Lower leg skin (tissue), 3 donors: ENCODE measurements around the gene REM2.

ENCODE experiments used
- POLR2A ChIP-seq, 2 donors: fragments of 450-650 bp; IDR thresholded peaks; one replicate each; pipeline ENCODE4 v1.6.1; 2016 to 2017; ENCODE audit warnings: antibody characterized with exemption in 2 of 2, mild to moderate bottlenecking in 1 of 2, moderate library complexity in 1 of 2
- TF ChIP-seq, protein P1 (sequence below), 3 donors: fragments of 450-650 bp; IDR thresholded peaks; one replicate each; pipeline ENCODE4 v1.5.1; 2016; ENCODE audit warnings: antibody characterized with exemption in 3 of 3, mild to moderate bottlenecking in 3 of 3, moderate library complexity in 2 of 3

DNA sequence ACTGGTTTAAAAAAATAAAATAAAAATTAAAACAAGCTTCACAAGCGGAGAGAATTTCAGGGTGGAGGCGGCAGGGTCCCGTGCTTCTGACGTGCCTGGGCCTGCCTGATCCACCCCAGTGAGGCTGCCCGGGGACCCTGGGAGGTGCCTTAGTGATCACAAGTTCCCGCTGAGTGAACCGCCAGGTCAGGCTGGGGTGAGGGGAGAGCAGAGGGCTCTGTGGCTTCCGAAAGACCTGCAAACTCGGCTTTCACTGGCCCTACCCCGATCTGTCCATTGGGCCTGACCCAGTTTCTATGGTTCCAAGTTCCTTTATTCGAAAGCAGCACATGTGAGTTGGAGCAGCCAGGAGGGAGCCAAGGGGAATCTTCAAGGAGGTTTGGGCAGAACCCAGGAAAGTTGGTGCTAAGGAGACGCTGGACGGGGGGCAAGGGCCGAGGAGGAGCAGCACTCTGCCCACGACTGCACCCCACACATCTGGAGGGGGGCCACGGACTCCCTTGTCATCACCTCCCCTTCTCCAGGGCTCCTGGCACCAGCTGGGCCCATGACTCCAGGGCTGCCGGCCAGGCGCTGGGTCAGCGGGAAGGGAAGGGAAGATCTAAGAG lies 33.7 kb upstream of the REM2 start:
- TF ChIP-seq, protein P1, sequence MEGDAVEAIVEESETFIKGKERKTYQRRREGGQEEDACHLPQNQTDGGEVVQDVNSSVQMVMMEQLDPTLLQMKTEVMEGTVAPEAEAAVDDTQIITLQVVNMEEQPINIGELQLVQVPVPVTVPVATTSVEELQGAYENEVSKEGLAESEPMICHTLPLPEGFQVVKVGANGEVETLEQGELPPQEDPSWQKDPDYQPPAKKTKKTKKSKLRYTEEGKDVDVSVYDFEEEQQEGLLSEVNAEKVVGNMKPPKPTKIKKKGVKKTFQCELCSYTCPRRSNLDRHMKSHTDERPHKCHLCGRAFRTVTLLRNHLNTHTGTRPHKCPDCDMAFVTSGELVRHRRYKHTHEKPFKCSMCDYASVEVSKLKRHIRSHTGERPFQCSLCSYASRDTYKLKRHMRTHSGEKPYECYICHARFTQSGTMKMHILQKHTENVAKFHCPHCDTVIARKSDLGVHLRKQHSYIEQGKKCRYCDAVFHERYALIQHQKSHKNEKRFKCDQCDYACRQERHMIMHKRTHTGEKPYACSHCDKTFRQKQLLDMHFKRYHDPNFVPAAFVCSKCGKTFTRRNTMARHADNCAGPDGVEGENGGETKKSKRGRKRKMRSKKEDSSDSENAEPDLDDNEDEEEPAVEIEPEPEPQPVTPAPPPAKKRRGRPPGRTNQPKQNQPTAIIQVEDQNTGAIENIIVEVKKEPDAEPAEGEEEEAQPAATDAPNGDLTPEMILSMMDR (IDR thresholded peaks at IDR 0.05), result no peak
- no peak for TF ChIP-seq POLR2A (IDR thresholded peaks at IDR 0.05)
